H1 (cell line): ENCODE data around the gene ZNF75A. TPM values are rescaled to one million over a fixed set of nuclear protein-coding genes. Genes with fewer than 3 reads are reported as not detected.

Experiments
- CTCF ChIA-PET: fragments of 300-600 bp; sonication (Branson Sonifier 250); formaldehyde crosslinking; loops from one replicate; lab custom pipeline; 2021; ENCODE audit not compliant: partially characterized antibody; lab: Charles Lee
- POLR2A ChIA-PET: fragments of 300-600 bp; sonication (Branson Sonifier 250); formaldehyde crosslinking; loops from one replicate; lab custom pipeline; 2021; ENCODE audit warnings: inconsistent platforms; ENCODE audit not compliant: partially characterized antibody; lab: Charles Lee
- DNase-seq, 2 experiments: peaks; one replicate each; pipeline versions ENCODE4 v3.0.0 to v3.0.0-alpha.2; 2010 to 2022; ENCODE audit warnings: low spot score in 2 of 2, low read depth in 1 of 2, mixed read lengths in 1 of 2
- FAIRE-seq: peaks from 2 replicates; lab custom pipeline; 2011; peaks lifted over from hg19 to GRCh38; lab: Jason Lieb, UNC
- H2AFZ ChIP-seq: 2 replicates; pipeline ENCODE4 v1.8.1; 2012; ENCODE audit warnings: low read length, inconsistent platforms
- H2AK5ac ChIP-seq: 2 replicates; pipeline ENCODE4 v1.6.1; 2013; ENCODE audit warnings: low read depth, low read length
- H2BK120ac ChIP-seq: replicated peaks from 2 replicates; pipeline ENCODE3; 2013; ENCODE audit warnings: low read depth, low read length, inconsistent platforms
- H2BK12ac ChIP-seq: 2 replicates; pipeline ENCODE4 v1.6.1; 2013; ENCODE audit warnings: low read depth, low read length
- H2BK15ac ChIP-seq: 2 replicates; pipeline ENCODE4 v1.6.1; 2013; ENCODE audit warnings: low read length
- H2BK20ac ChIP-seq: 2 replicates; pipeline ENCODE4 v1.6.1; 2013; ENCODE audit warnings: low read length
- H2BK5ac ChIP-seq: 2 replicates; pipeline ENCODE4 v1.6.1; 2013; ENCODE audit warnings: low read depth, low read length
- H3K14ac ChIP-seq: 2 replicates; pipeline ENCODE4 v1.6.1; 2013; ENCODE audit warnings: inconsistent platforms; ENCODE audit not compliant: insufficient read length
- H3K18ac ChIP-seq: 2 replicates; pipeline ENCODE4 v1.6.1; 2013; ENCODE audit warnings: low read length; ENCODE audit errors: extremely low read depth
- H3K23ac ChIP-seq: 2 replicates; pipeline ENCODE4 v1.6.1; 2013; ENCODE audit warnings: inconsistent platforms; ENCODE audit not compliant: insufficient read length
- H3K23me2 ChIP-seq: 2 replicates; pipeline ENCODE4 v1.6.1; 2013; ENCODE audit warnings: low read depth, low read length
- H3K27ac ChIP-seq: 2 replicates; pipeline ENCODE4 v1.6.1; 2011; ENCODE audit warnings: low read depth, low read length, inconsistent platforms
- H3K27me3 ChIP-seq, 4 experiments: replicated peaks in 1 of 4; 1 replicate in 1 of 4; 2 replicates in 3 of 4; pipeline versions ENCODE4 v1.6.1 to v1.8.1; 2011 to 2013; ENCODE audit warnings: low read length in 3 of 4, mild to moderate bottlenecking in 3 of 4, inconsistent platforms in 2 of 4, mixed read lengths in 2 of 4, moderate library complexity in 1 of 4; ENCODE audit not compliant: control insufficient read depth in 3 of 4, insufficient read depth in 3 of 4; ENCODE audit errors: extremely low read depth in 1 of 4
- H3K36me3 ChIP-seq, 4 experiments: 2 replicates each; pipeline versions ENCODE4 v1.6.1 to v1.8.1; 2011 to 2013; ENCODE audit warnings: mild to moderate bottlenecking in 4 of 4, low read length in 3 of 4, moderate library complexity in 2 of 4, control low read depth in 1 of 4, inconsistent platforms in 1 of 4; ENCODE audit not compliant: insufficient read depth in 4 of 4, control insufficient read depth in 2 of 4
- H3K4ac ChIP-seq: replicated peaks from 2 replicates; pipeline ENCODE3; 2013; ENCODE audit warnings: low read length, low read depth, mixed read lengths, inconsistent platforms; ENCODE audit not compliant: insufficient read length
- H3K4me1 ChIP-seq, 4 experiments: replicated peaks in 1 of 4; 1 replicate in 1 of 4; 2 replicates in 3 of 4; pipeline versions ENCODE4 v1.6.1 to v1.8.1; 2011 to 2013; ENCODE audit warnings: low read length in 3 of 4, inconsistent platforms in 2 of 4, mixed read lengths in 1 of 4; ENCODE audit not compliant: insufficient read depth in 4 of 4, control insufficient read depth in 3 of 4
- H3K4me2 ChIP-seq, 2 experiments: 2 replicates each; pipeline versions ENCODE4 v1.6.1 to v1.8.1; 2011 to 2013; ENCODE audit warnings: low read depth in 2 of 2, low read length in 2 of 2, control low read depth in 1 of 2, inconsistent platforms in 1 of 2, mild to moderate bottlenecking in 1 of 2; ENCODE audit not compliant: insufficient read depth in 1 of 2
- H3K4me3 ChIP-seq, 4 experiments: fragments of 200-600, 300-600 bp in 1 of 4; sonication (generic), shearing (Covaris generic), sonication (Bioruptor Twin) in 1 of 4; 2 replicates each; pipeline versions ENCODE4 v1.5.1 to v1.8.1; 2011 to 2016; ENCODE audit warnings: low read length in 4 of 4, low read depth in 3 of 4, control low read depth in 2 of 4, inconsistent platforms in 2 of 4, mild to moderate bottlenecking in 2 of 4, mixed read lengths in 1 of 4, moderate library complexity in 1 of 4; ENCODE audit not compliant: insufficient read depth in 2 of 4; ENCODE audit errors: extremely low read depth in 1 of 4
- H3K56ac ChIP-seq: replicated peaks from 2 replicates; pipeline ENCODE3; 2013; ENCODE audit warnings: low read depth, mild to moderate bottlenecking, mixed read lengths, low read length, inconsistent platforms; ENCODE audit not compliant: insufficient read length
- H3K79me1 ChIP-seq: 2 replicates; pipeline ENCODE4 v1.6.1; 2013; ENCODE audit warnings: low read depth, low read length, control low read depth
- H3K79me2 ChIP-seq, 2 experiments: 2 replicates each; pipeline versions ENCODE4 v1.6.1 to v1.8.1; 2012 to 2013; ENCODE audit warnings: low read length in 2 of 2, mild to moderate bottlenecking in 2 of 2, inconsistent platforms in 1 of 2; ENCODE audit not compliant: insufficient read depth in 2 of 2, control insufficient read depth in 1 of 2
- H3K9ac ChIP-seq, 4 experiments: replicated peaks in 1 of 4; 1 replicate in 1 of 4; 2 replicates in 3 of 4; pipeline versions ENCODE4 v1.6.1 to v1.8.1; 2011 to 2013; ENCODE audit warnings: low read depth in 3 of 4, low read length in 3 of 4, control low read depth in 2 of 4, mild to moderate bottlenecking in 2 of 4, moderate library complexity in 2 of 4, inconsistent platforms in 1 of 4; ENCODE audit errors: extremely low read depth in 1 of 4
- H3K9me3 ChIP-seq, 2 experiments: 2 replicates each; pipeline versions ENCODE4 v1.6.1 to v1.8.1; 2012 to 2013; ENCODE audit warnings: mild to moderate bottlenecking in 2 of 2, moderate library complexity in 2 of 2, control low read depth in 1 of 2, inconsistent platforms in 1 of 2, low read depth in 1 of 2, low read length in 1 of 2, mixed read lengths in 1 of 2; ENCODE audit not compliant: insufficient read depth in 2 of 2
- H4K20me1 ChIP-seq, 2 experiments: replicated peaks in 1 of 2; 2 replicates each; pipeline versions ENCODE3 to v1.8.1; 2011 to 2013; ENCODE audit warnings: inconsistent platforms in 2 of 2, low read length in 2 of 2, mild to moderate bottlenecking in 1 of 2; ENCODE audit not compliant: insufficient read depth in 2 of 2, control insufficient read depth in 1 of 2
- H4K5ac ChIP-seq: 2 replicates; pipeline ENCODE4 v1.6.1; 2013; ENCODE audit warnings: low read length, low read depth, mixed read lengths, inconsistent platforms; ENCODE audit not compliant: insufficient read length
- H4K8ac ChIP-seq: 2 replicates; pipeline ENCODE4 v1.8.0; 2013; ENCODE audit warnings: mild to moderate bottlenecking, moderate library complexity, low read length, inconsistent platforms; ENCODE audit not compliant: insufficient read depth; ENCODE audit errors: extremely low read depth
- H4K91ac ChIP-seq: replicated peaks from 2 replicates; pipeline ENCODE3; 2013; ENCODE audit warnings: low read length, mixed read lengths, inconsistent platforms; ENCODE audit not compliant: insufficient read length
- ASH2L ChIP-seq: fragments of 200-600, 300-600 bp; sonication (generic); IDR thresholded peaks from one replicate; pipeline ENCODE4 v1.7.1; 2017; ENCODE audit warnings: low read length
- ATF2 ChIP-seq: IDR thresholded peaks from 2 replicates; pipeline ENCODE4 v1.6.1; 2012; ENCODE audit warnings: low read length, inconsistent platforms
- BRCA1 ChIP-seq: IDR thresholded peaks from 2 replicates; pipeline ENCODE4 v1.6.1; 2012; ENCODE audit warnings: low read depth, low read length, improper control_type of control experiment
- HDAC2 ChIP-seq, 2 experiments: fragments of 300-600 bp in 1 of 2; sonication (generic) in 1 of 2; IDR thresholded peaks; 2 replicates each; pipeline ENCODE4 v1.6.1; 2011 to 2012; ENCODE audit warnings: low read depth in 2 of 2, low read length in 2 of 2, mild to moderate bottlenecking in 2 of 2, moderate library complexity in 2 of 2, borderline replicate concordance in 1 of 2, inconsistent platforms in 1 of 2
- NRF1 ChIP-seq: IDR thresholded peaks from 2 replicates; pipeline ENCODE4 v1.6.1; 2011; ENCODE audit warnings: mild to moderate bottlenecking, low read depth, low read length, improper control_type of control experiment
- POLR2A ChIP-seq, 2 experiments: IDR thresholded peaks; 1 replicate in 1 of 2; 2 replicates in 1 of 2; pipeline ENCODE4 v1.6.1; 2011; ENCODE audit warnings: low read depth in 2 of 2, low read length in 2 of 2, mild to moderate bottlenecking in 2 of 2; ENCODE audit errors: control extremely low read depth in 1 of 2
- RAD21 ChIP-seq, 2 experiments: IDR thresholded peaks in 1 of 2; conservative IDR thresholded peaks in 1 of 2; 2 replicates each; pipeline ENCODE4 v1.6.1; 2011; ENCODE audit warnings: low read depth in 2 of 2, low read length in 2 of 2, improper control_type of control experiment in 1 of 2, inconsistent platforms in 1 of 2, mild to moderate bottlenecking in 1 of 2, moderate library complexity in 1 of 2
- RNF2 ChIP-seq: fragments of 200-900, 300-1000 bp; sonication (generic); IDR thresholded peaks from 2 replicates; pipeline ENCODE4 v1.7.1; 2016; ENCODE audit warnings: borderline replicate concordance, low read depth, mild to moderate bottlenecking, antibody characterized with exemption, low read length; ENCODE audit not compliant: poor library complexity, severe bottlenecking; ENCODE audit errors: missing control alignments
- SIN3A ChIP-seq, 2 experiments: IDR thresholded peaks in 1 of 2; conservative IDR thresholded peaks in 1 of 2; 2 replicates each; pipeline ENCODE4 v1.6.1; 2011 to 2012; ENCODE audit warnings: low read length in 2 of 2, improper control_type of control experiment in 1 of 2, low read depth in 1 of 2, mild to moderate bottlenecking in 1 of 2
- TEAD4 ChIP-seq: IDR thresholded peaks from 2 replicates; pipeline ENCODE4 v1.6.1; 2012; ENCODE audit warnings: low read depth, low read length, inconsistent platforms, mixed read lengths
- WGBS, 2 experiments: shearing (Covaris generic) in 1 of 2; methylation state at CpG; one replicate each; pipeline versions ENCODE4 v1.1.6 to v1.1.7; 2013 to 2015; ENCODE audit warnings: low lambda C conversion rate in 2 of 2, mixed read lengths in 2 of 2, inconsistent platforms in 1 of 2, low coverage in 1 of 2, missing lambda C conversion rate in 1 of 2; ENCODE audit not compliant: insufficient replicate concordance in 2 of 2, insufficient coverage in 1 of 2, insufficient read length in 1 of 2; ENCODE audit errors: extremely low coverage in 1 of 2, missing lambda C conversion rate in 1 of 2; 5-methylcytosine and 5-hydroxymethylcytosine counted together
- polyA plus RNA-seq, 7 experiments: library from polyadenylated mRNA; depleted of rRNA in 3 of 7; stranded (reverse) in 5 of 7; unstranded in 2 of 7; fragments of >200 nt in 5 of 7; fragments of 200-250 nt in 2 of 7; gene quantifications; 1 replicate in 5 of 7; 2 replicates in 1 of 7; 4 replicates in 1 of 7; pipeline versions ENCODE4 v1.2.1 to v1.2.3, GENCODE V29; 2011 to 2013; ENCODE audit warnings: missing spikeins in 2 of 7, mixed read lengths in 2 of 7
- total RNA-seq: library from RNA; stranded (reverse); fragmentation: NEBNext Ultra II Directional; extraction: Animal tissue kit (Norgen Biotek cat#: 25700); gene quantifications from 2 replicates; pipeline ENCODE4 v1.2.1, GENCODE V29; 2021

The ZNF75A gene
- total and polyA plus RNA-seq, 2 of the 8 experiments (the other 6 are each of a cell fraction or from before 2014, with no cell fraction given), result 9.3 to 30.0 TPM

- H2BK20ac ChIP-seq, result no peak overlapping the region
- H2BK15ac ChIP-seq, result no peak overlapping the region
- H3K79me1 ChIP-seq, result no peaks in the 10 kb centered on the region
- no peak overlapping the region for H2BK12ac ChIP-seq
- no peak overlapping the region for H3K18ac ChIP-seq
- H3K9ac ChIP-seq, result no peak overlapping the region
- no peak overlapping the region for H4K8ac ChIP-seq
- no peak overlapping the region for H3K4me2 ChIP-seq
- no peaks in the 10 kb centered on the region for H3K23me2 ChIP-seq
- no peak overlapping the region for H3K4me3 ChIP-seq
- CTCF ChIA-PET, result interaction anchor here (1.4 to 1.9 kb wide), 3 partner anchors 8 to 11 kb away, joined by 3 to 10 read pairs (median 6); no protein-coding TSS in a partner anchor
- H4K20me1 ChIP-seq, result no peaks in the 10 kb centered on the region
- no peak for FAIRE-seq
- H3K14ac ChIP-seq, result no peak overlapping the region
- peaks cover 14 to 28% of the 10 kb centered on the region in 2 experiments; a peak in 3 of 4 replicates for H3K9me3 ChIP-seq
- no peak overlapping the region for H3K27ac ChIP-seq
- no peak overlapping the region for H4K91ac ChIP-seq
- H3K36me3 ChIP-seq, result no peaks in the 10 kb centered on the region
- H2BK120ac ChIP-seq, result no peak overlapping the region
- H2AK5ac ChIP-seq, result no peak overlapping the region
- no peak for DNase-seq
- H3K56ac ChIP-seq, result no peak overlapping the region
- H4K5ac ChIP-seq, result no peak overlapping the region
- no peaks in the 10 kb centered on the region for H3K79me2 ChIP-seq
- 78% methylated on average over 9 of the region's 9 CpGs; no CpG with 5 or more reads in 1 of the 2 experiments for WGBS, 2 experiments
- H3K4ac ChIP-seq, result no peak overlapping the region
- POLR2A ChIA-PET, result interaction anchor here (1.4 kb wide), 1 partner anchor 27 kb away, joined by 4 read pairs; the partner anchor contains the start of gene ZNF263
- no peaks in the 10 kb centered on the region for H3K4me1 ChIP-seq
- no peaks in the 10 kb centered on the region for H3K27me3 ChIP-seq
- no peak overlapping the region for H2AFZ ChIP-seq
- no peak overlapping the region for H2BK5ac ChIP-seq
- H3K23ac ChIP-seq, result no peak overlapping the region
- TF ChIP-seq POLR2A (IDR thresholded peaks at IDR 0.05; ENCODE audit: control extremely low read depth in 1 of 2, low read depth in 2 of 2, low read length in 2 of 2) (no peak), NRF1 (no peak), ASH2L (no peak), RAD21 (IDR thresholded peaks at IDR 0.05 in 1 of 2, conservative IDR thresholded peaks at IDR 0.05 in 1 of 2; ENCODE audit: low read depth in 2 of 2, low read length in 2 of 2) (no peak), HDAC2 (IDR thresholded peaks at IDR 0.05; ENCODE audit: borderline replicate concordance in 1 of 2, low read depth in 2 of 2, low read length in 2 of 2) (no peak), SIN3A (conservative IDR thresholded peaks at IDR 0.05 in 1 of 2, IDR thresholded peaks at IDR 0.05 in 1 of 2; ENCODE audit: low read depth in 1 of 2, low read length in 2 of 2) (no peak), TEAD4 (no peak), RNF2 (no peak), ATF2 (no peak), BRCA1 (no peak)
These were observed 48.3 kb upstream of the ZNF75A start for GRCh38 chr16:3256866-3257465.
